ENCODE data around the gene THAP4. TPM values are rescaled to one million over a fixed set of nuclear protein-coding genes. Genes with fewer than 3 reads are reported as not detected.

The THAP4 gene
- total RNA-seq, 1 donor from 2014 or later: 50.1 TPM

GRCh38 chr2:241636182-241637017 is 558 bp downstream of the THAP4 start:
- no peak for TF ChIP-seq CTCF (IDR thresholded peaks at IDR 0.05; ENCODE audit: unreplicated experiment)
- peak overlapping the region; percentile 77 for H3K4me3 Mint-ChIP-seq
- H3K9me3 Mint-ChIP-seq: no peaks in the 10 kb centered on the region
- peaks cover 19% of the 10 kb centered on the region for H3K36me3 Mint-ChIP-seq
- peaks cover 23% of the 10 kb centered on the region for H3K4me1 Mint-ChIP-seq
- peak in 1 of 2 experiments; percentile 60 for DNase-seq (ENCODE audit: low spot score in 2 of 2, unreplicated experiment in 2 of 2)
- H3K27me3 Mint-ChIP-seq (ENCODE audit: low read depth): no peaks in the 10 kb centered on the region
- H3K27ac Mint-ChIP-seq: peak overlapping the region; percentile 93

GRCh38 chr2:241635756-241636155 is 1.2 kb downstream of the THAP4 start:
- Mint-ChIP-seq H3K36me3 (peaks cover 21% of the 10 kb centered on the region), H3K4me3 (peak overlapping the region; percentile 77), H3K9me3 (no peaks in the 10 kb centered on the region), H3K27ac (peak overlapping the region; percentile 93), H3K4me1 (peaks cover 23% of the 10 kb centered on the region), H3K27me3 (ENCODE audit: low read depth) (no peaks in the 10 kb centered on the region)
- no peak for DNase-seq (ENCODE audit: low spot score in 2 of 2, unreplicated experiment in 2 of 2)
- no peak for TF ChIP-seq CTCF (IDR thresholded peaks at IDR 0.05; ENCODE audit: unreplicated experiment)

DNA sequence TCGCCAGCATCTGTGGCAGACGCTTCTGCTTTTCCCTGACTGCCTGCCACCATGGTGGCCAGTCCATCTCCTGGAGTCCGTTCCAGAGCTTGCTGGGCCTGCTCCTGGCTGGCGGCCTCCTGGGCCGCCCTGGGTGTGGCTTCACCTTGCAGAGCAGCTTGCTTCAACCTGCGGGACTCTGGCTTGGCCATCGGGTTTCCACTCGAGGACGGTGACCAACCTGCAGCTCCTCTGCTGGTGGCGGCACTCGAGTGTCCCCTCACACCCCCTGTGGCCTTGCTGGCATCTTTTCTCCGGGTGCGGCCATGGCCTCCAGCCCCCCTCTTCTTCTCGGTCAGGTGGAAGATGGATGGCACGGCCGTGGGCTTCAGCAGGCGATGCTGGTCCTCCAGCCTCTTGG is 3.4 kb downstream of the THAP4 start:
- Mint-ChIP-seq H3K9me3 (no peaks in the 10 kb centered on the region), H3K36me3 (peaks cover 14% of the 10 kb centered on the region), H3K27me3 (ENCODE audit: low read depth) (no peaks in the 10 kb centered on the region), H3K4me1 (peaks cover 18% of the 10 kb centered on the region), H3K4me3 (no peak overlapping the region), H3K27ac (no peak overlapping the region)
- DNase-seq (ENCODE audit: low spot score in 2 of 2, unreplicated experiment in 2 of 2): no peak
- TF ChIP-seq CTCF (IDR thresholded peaks at IDR 0.05; ENCODE audit: unreplicated experiment): no peak

GRCh38 chr2:241632478-241633325 is 4.3 kb downstream of the THAP4 start:
- H3K27me3 Mint-ChIP-seq (ENCODE audit: low read depth): no peaks in the 10 kb centered on the region
- no peak overlapping the region for H3K27ac Mint-ChIP-seq
- no peak overlapping the region for H3K4me3 Mint-ChIP-seq
- H3K4me1 Mint-ChIP-seq: peaks cover 12% of the 10 kb centered on the region
- DNase-seq (ENCODE audit: low spot score in 2 of 2, unreplicated experiment in 2 of 2): no peak
- H3K9me3 Mint-ChIP-seq: no peaks in the 10 kb centered on the region
- H3K36me3 Mint-ChIP-seq: peaks cover 23% of the 10 kb centered on the region
- TF ChIP-seq CTCF (IDR thresholded peaks at IDR 0.05; ENCODE audit: unreplicated experiment): no peak

- no peak overlapping the region for H3K27ac Mint-ChIP-seq
- no peaks in the 10 kb centered on the region for H3K9me3 Mint-ChIP-seq
- H3K4me3 Mint-ChIP-seq: no peak overlapping the region
- H3K27me3 Mint-ChIP-seq (ENCODE audit: low read depth): no peaks in the 10 kb centered on the region
- no peak for DNase-seq (ENCODE audit: low spot score in 2 of 2, unreplicated experiment in 2 of 2)
- TF ChIP-seq CTCF (IDR thresholded peaks at IDR 0.05; ENCODE audit: unreplicated experiment): no peak
- H3K4me1 Mint-ChIP-seq: peaks cover 3% of the 10 kb centered on the region
- H3K36me3 Mint-ChIP-seq: peaks cover 30% of the 10 kb centered on the region
Measured at GRCh38 chr2:241629762-241630435, 7.1 kb downstream of the THAP4 start.
